ENCODE data around the gene LASP1. TPM values are rescaled to one million over a fixed set of nuclear protein-coding genes. Genes with fewer than 3 reads are reported as not detected.
"Not testable (repeated sequence)": the region's sequence is repeated elsewhere in the genome, so short reads cannot be mapped to it uniquely, and the experiment has no call there.

LASP1 gene
- polyA plus RNA-seq, 1 donor from 2014 or later: 44.5 TPM

GRCh38 chr17:38939987-38940386 lies 70.1 kb downstream of the LASP1 start:
- H3K9me3 Mint-ChIP-seq: no peaks in the 10 kb centered on the region
- no peaks in the 10 kb centered on the region for H3K36me3 Mint-ChIP-seq
- H3K27ac Mint-ChIP-seq: peak overlapping the region in 1 of 3 donors; percentile 3
- peaks cover 3% of the 10 kb centered on the region for H3K27me3 Mint-ChIP-seq
- H3K4me3 Mint-ChIP-seq: no peak overlapping the region
- peaks cover 3 to 8% (median 7%) of the 10 kb centered on the region in 3 donors for H3K4me1 Mint-ChIP-seq

GRCh38 chr17:38940404-38940803 lies 70.5 kb downstream of the LASP1 start:
- H3K27ac Mint-ChIP-seq: peak overlapping the region in 1 of 3 donors; percentile 3
- no peaks in the 10 kb centered on the region for H3K36me3 Mint-ChIP-seq
- no peak overlapping the region for H3K4me3 Mint-ChIP-seq
- peaks cover 3% of the 10 kb centered on the region for H3K27me3 Mint-ChIP-seq
- H3K9me3 Mint-ChIP-seq: no peaks in the 10 kb centered on the region
- peaks cover 3 to 10% (median 8%) of the 10 kb centered on the region in 3 donors for H3K4me1 Mint-ChIP-seq

DNA sequence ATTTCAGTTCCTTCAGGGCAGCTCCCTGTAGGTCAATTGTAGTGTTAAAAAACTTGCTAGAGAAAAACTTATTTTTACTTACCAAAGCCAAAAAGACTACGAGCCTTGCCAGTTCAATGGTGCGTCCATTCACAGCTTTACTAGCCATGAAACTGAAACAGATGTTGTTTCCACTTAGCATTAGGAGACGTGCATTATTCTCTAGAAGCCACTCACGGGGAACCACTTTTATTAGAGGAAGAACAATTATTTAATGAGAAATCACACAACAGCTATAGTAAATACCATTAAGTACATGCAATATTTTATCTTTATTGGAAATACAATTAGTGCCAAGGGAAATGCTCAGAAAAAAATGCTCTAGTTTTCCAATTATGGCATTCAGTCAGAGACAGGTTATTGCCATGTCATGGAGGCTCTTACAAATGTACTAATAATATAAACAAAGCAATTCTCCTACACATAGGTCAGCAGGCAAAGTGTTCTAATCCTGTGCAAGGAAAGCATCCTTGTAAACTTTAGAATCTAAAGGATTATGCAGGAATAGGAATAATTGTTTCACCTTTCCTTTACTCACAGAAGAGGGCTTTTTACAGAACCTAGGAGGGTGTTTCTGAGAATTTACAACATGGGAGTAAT lies 73.0 kb downstream of the LASP1 start:
- no peaks in the 10 kb centered on the region for H3K9me3 Mint-ChIP-seq
- peaks cover 3 to 10% (median 8%) of the 10 kb centered on the region in 3 donors for H3K4me1 Mint-ChIP-seq
- peak overlapping the region in 1 of 4 donors; percentile 73 for H3K4me3 Mint-ChIP-seq
- peak overlapping the region in 1 of 3 donors; percentile 6 for H3K27ac Mint-ChIP-seq
- no peaks in the 10 kb centered on the region for H3K36me3 Mint-ChIP-seq
- H3K27me3 Mint-ChIP-seq: peaks cover 3% of the 10 kb centered on the region

- no peaks in the 10 kb centered on the region for H3K9me3 Mint-ChIP-seq
- H3K27ac Mint-ChIP-seq: no peak overlapping the region
- H3K4me3 Mint-ChIP-seq: peak overlapping the region in 2 of 4 donors; percentile 12 to 54
- H3K4me1 Mint-ChIP-seq: peaks cover 3 to 10% (median 8%) of the 10 kb centered on the region in 3 donors
- no peaks in the 10 kb centered on the region for H3K27me3 Mint-ChIP-seq
- no peaks in the 10 kb centered on the region for H3K36me3 Mint-ChIP-seq
Measured at GRCh38 chr17:38943607-38944006, 73.7 kb downstream of the LASP1 start.

GRCh38 chr17:38947189-38947588 lies 77.3 kb downstream of the LASP1 start:
- Mint-ChIP-seq H3K27ac (no peak overlapping the region), H3K27me3 (no peaks in the 10 kb centered on the region), H3K4me1 (peaks cover 2 to 10% (median 8%) of the 10 kb centered on the region in 3 donors), H3K4me3 (no peak overlapping the region), H3K36me3 (no peaks in the 10 kb centered on the region), H3K9me3 (no peaks in the 10 kb centered on the region)

- H3K9me3 Mint-ChIP-seq, H3K27ac Mint-ChIP-seq, H3K4me3 Mint-ChIP-seq, H3K4me1 Mint-ChIP-seq, H3K27me3 Mint-ChIP-seq, H3K36me3 Mint-ChIP-seq: not testable (repeated sequence)
Measured at GRCh38 chr17:38953800-38954199, 83.9 kb downstream of the LASP1 start.

DNA sequence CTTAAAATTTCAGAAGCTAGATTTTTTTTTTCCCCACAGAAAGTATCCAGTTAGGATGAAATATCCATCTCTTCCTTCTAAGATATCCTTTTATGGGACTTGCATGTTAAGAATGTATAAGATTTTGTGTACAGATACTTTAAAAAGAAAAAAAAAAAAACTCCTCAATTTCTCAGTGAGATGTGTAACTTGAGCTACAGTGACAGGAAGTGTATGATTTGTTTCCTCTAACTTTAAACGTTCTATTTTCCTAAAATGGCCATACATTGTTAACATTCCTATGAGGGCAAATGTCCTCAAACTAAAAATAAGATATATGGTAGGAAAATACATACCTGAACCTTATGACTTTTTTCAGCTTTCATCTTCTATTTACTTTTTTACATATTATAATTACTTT lies 88.5 kb downstream of the LASP1 start:
- no peaks in the 10 kb centered on the region for H3K27me3 Mint-ChIP-seq
- H3K36me3 Mint-ChIP-seq: no peaks in the 10 kb centered on the region
- H3K4me1 Mint-ChIP-seq: no peaks in the 10 kb centered on the region
- no peak overlapping the region for H3K4me3 Mint-ChIP-seq
- no peaks in the 10 kb centered on the region for H3K9me3 Mint-ChIP-seq
- H3K27ac Mint-ChIP-seq: no peak overlapping the region

DNA sequence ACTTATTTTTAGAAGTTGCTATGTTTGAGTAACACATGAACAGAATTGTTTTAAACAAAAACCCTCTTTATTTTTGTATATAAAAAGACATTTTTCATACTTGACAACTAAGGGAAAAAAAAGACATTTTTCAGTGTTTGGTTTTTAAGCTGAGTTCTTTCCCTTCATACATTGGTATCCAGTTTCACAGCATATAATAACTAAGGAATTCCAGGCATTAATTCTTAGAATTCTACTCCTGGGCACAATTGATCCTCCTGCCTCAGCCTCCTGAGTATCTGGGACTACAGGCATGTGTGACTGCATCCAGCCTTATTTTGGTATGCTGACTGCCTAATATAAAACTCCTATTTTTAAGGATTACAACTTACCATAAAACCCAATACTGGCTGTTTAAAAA lies 88.9 kb downstream of the LASP1 start:
- H3K4me3 Mint-ChIP-seq: no peak overlapping the region
- H3K9me3 Mint-ChIP-seq: no peaks in the 10 kb centered on the region
- no peaks in the 10 kb centered on the region for H3K27me3 Mint-ChIP-seq
- no peaks in the 10 kb centered on the region for H3K36me3 Mint-ChIP-seq
- H3K27ac Mint-ChIP-seq: no peak overlapping the region
- H3K4me1 Mint-ChIP-seq: no peaks in the 10 kb centered on the region

DNA sequence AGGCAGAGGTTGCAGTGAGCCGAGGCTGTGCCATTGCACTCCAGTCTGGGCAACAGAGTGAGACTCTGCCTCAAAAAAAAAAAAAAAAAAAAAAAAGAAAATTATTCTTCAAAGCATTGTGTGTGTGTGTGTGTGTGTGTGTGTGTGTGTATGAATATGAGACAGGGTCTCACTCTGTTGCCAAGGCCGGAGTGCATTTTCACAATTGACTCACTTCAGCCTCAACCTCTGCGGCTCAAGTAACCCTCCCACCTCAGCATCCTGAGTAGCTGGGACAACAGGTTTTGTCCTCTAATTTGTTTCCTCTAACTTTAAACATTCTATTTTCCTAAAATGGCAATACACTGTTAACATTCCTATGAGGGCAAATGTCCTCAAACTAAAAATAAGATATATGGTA lies 89.7 kb downstream of the LASP1 start:
- H3K27ac Mint-ChIP-seq: no peak overlapping the region
- no peaks in the 10 kb centered on the region for H3K27me3 Mint-ChIP-seq

GRCh38 chr17:38960402-38960801 lies 90.5 kb downstream of the LASP1 start:
- no peaks in the 10 kb centered on the region for H3K4me1 Mint-ChIP-seq
- H3K27me3 Mint-ChIP-seq: no peaks in the 10 kb centered on the region
- peak overlapping the region in 1 of 4 donors; percentile 5 for H3K4me3 Mint-ChIP-seq
- no peaks in the 10 kb centered on the region for H3K9me3 Mint-ChIP-seq
- no peak overlapping the region for H3K27ac Mint-ChIP-seq
- no peaks in the 10 kb centered on the region for H3K36me3 Mint-ChIP-seq

More for the DNA sequence above, 89.7 kb downstream of the LASP1 start:
- Mint-ChIP-seq H3K36me3 (no peaks in the 10 kb centered on the region), H3K9me3 (no peaks in the 10 kb centered on the region), H3K4me3 (no peak overlapping the region), H3K4me1 (no peaks in the 10 kb centered on the region)

- no peaks in the 10 kb centered on the region for H3K27me3 Mint-ChIP-seq
- no peaks in the 10 kb centered on the region for H3K9me3 Mint-ChIP-seq
- no peak overlapping the region for H3K27ac Mint-ChIP-seq
- H3K36me3 Mint-ChIP-seq: no peaks in the 10 kb centered on the region
- H3K4me3 Mint-ChIP-seq: no peak overlapping the region
- no peaks in the 10 kb centered on the region for H3K4me1 Mint-ChIP-seq
Measured at GRCh38 chr17:38961413-38961812, 91.6 kb downstream of the LASP1 start.

GRCh38 chr17:38967290-38967738 lies 97.5 kb downstream of the LASP1 start, which contains the start of gene FBXO47:
FBXO47 (minus strand) TSS chr17:38967403; CDS start chr17:38963025, 4,378 bp downstream.
- no peaks in the 10 kb centered on the region for H3K27me3 Mint-ChIP-seq
- H3K36me3 Mint-ChIP-seq: no peaks in the 10 kb centered on the region
- no peaks in the 10 kb centered on the region for H3K9me3 Mint-ChIP-seq
- H3K27ac Mint-ChIP-seq: peak within 1 kb of the TSS; percentile 80 to 91 (median 86)
- H3K4me3 Mint-ChIP-seq: peak within 1 kb of the TSS; percentile 76 to 92 (median 82)
- peaks cover 5 to 9% (median 7%) of the 10 kb centered on the region in 3 donors for H3K4me1 Mint-ChIP-seq

- peak overlapping the region in 1 of 3 donors; percentile 18 for H3K27ac Mint-ChIP-seq
Measured at GRCh38 chr17:38969281-38969680, 99.4 kb downstream of the LASP1 start.

DNA sequence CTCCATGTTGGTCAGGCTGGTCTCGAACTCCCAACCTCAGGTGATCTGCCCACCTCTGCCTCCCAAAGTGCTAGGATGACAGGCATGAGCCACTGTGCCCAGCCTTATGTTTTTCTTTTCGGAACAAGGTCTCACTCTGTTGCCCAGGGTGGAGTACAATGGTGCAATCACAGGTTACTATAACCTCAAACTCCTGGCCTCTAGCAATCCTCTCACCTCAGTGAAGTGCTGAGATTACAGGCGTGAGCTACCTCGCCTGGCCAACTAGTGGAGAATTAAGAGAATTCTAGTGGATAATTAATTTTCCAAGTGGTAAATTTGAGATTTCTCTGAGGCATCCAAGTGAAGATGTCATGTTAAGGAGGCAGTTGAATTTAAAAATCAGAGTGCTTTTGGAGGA lies 100.3 kb downstream of the LASP1 start:
- no peaks in the 10 kb centered on the region for H3K27me3 Mint-ChIP-seq
- no peaks in the 10 kb centered on the region for H3K36me3 Mint-ChIP-seq
- peak overlapping the region in 1 of 4 donors; percentile 12 for H3K4me3 Mint-ChIP-seq
- H3K4me1 Mint-ChIP-seq: peaks cover 5 to 9% (median 7%) of the 10 kb centered on the region in 3 donors
- no peak overlapping the region for H3K27ac Mint-ChIP-seq
- no peaks in the 10 kb centered on the region for H3K9me3 Mint-ChIP-seq

More at GRCh38 chr17:38969281-38969680, 99.4 kb downstream of the LASP1 start:
- peak overlapping the region in 1 of 4 donors; percentile 64 for H3K4me3 Mint-ChIP-seq
- H3K4me1 Mint-ChIP-seq: peaks cover 5 to 9% (median 7%) of the 10 kb centered on the region in 3 donors
- H3K27me3 Mint-ChIP-seq: no peaks in the 10 kb centered on the region
- H3K36me3 Mint-ChIP-seq: no peaks in the 10 kb centered on the region
- no peaks in the 10 kb centered on the region for H3K9me3 Mint-ChIP-seq

- no peaks in the 10 kb centered on the region for H3K9me3 Mint-ChIP-seq
- H3K36me3 Mint-ChIP-seq: no peaks in the 10 kb centered on the region
- no peaks in the 10 kb centered on the region for H3K27me3 Mint-ChIP-seq
- H3K4me3 Mint-ChIP-seq: no peak overlapping the region
- H3K4me1 Mint-ChIP-seq: peaks cover 5 to 9% (median 7%) of the 10 kb centered on the region in 3 donors
- H3K27ac Mint-ChIP-seq: no peak overlapping the region
Measured at GRCh38 chr17:38970804-38971203, 100.9 kb downstream of the LASP1 start.
